Loucy (cell line): ENCODE measurements around the gene POU2F3.

Source experiments
- CTCF ChIP-seq: fragments of 200-600 bp; sonication (generic); conservative IDR thresholded peaks from 2 replicates; pipeline ENCODE4 v1.5.1; 2014; ENCODE audit warnings: mild to moderate bottlenecking, antibody characterized with exemption, low read length
- EZH2phosphoT487 ChIP-seq: fragments of 200-600 bp; IDR thresholded peaks from 2 replicates; pipeline ENCODE4 v1.6.1; 2018; ENCODE audit warnings: antibody characterized with exemption, mild to moderate bottlenecking, moderate library complexity, borderline replicate concordance

GRCh38 chr11:120305286-120305685 lies 65.3 kb downstream of the POU2F3 start:
- TF ChIP-seq CTCF (no peak), EZH2phosphoT487 (no peak)
